HepG2 (cell line): ENCODE measurements around the gene SH2D3A. TPM values are rescaled to one million over a fixed set of nuclear protein-coding genes. Genes with fewer than 3 reads are reported as not detected.

Source experiments
- FOXO4 ChIP-seq: sonication (generic); formaldehyde crosslinking; conservative IDR thresholded peaks from 2 replicates; pipeline ENCODE4 v1.8.1; 2023; ENCODE audit warnings: missing genetic modification reagents
- HINFP ChIP-seq: sonication (generic); formaldehyde crosslinking; IDR thresholded peaks from 2 replicates; pipeline ENCODE4 v1.4.0; 2020; ENCODE audit warnings: low read depth, mild to moderate bottlenecking, missing genetic modification reagents
- JUN ChIP-seq: sonication (generic); formaldehyde crosslinking; IDR thresholded peaks from 2 replicates; pipeline ENCODE4 v1.4.0; 2020; ENCODE audit warnings: mild to moderate bottlenecking, missing genetic modification reagents
- NFATC3 ChIP-seq: sonication (generic); formaldehyde crosslinking; IDR thresholded peaks from 2 replicates; pipeline ENCODE4 v1.5.1; 2020; ENCODE audit warnings: mild to moderate bottlenecking, missing genetic modification reagents
- NFIB ChIP-seq: sonication (generic); formaldehyde crosslinking; IDR thresholded peaks from 2 replicates; pipeline ENCODE4 v1.9.0; 2021; ENCODE audit warnings: missing genetic modification reagents, mild to moderate bottlenecking, borderline replicate concordance
- NFYC ChIP-seq: IDR thresholded peaks from 2 replicates; pipeline ENCODE4 v1.6.1; 2016; ENCODE audit warnings: missing genetic modification reagents, missing compliant biosample characterization
- NPAS2 ChIP-seq: sonication (generic); formaldehyde crosslinking; IDR thresholded peaks from 2 replicates; pipeline ENCODE4 v1.8.0; 2022; ENCODE audit warnings: mild to moderate bottlenecking, missing genetic modification reagents, borderline replicate concordance
- PHB2 ChIP-seq: fragments of 450-650 bp; IDR thresholded peaks from 2 replicates; pipeline ENCODE4 v1.6.1; 2018; ENCODE audit not compliant: partially characterized antibody
- POLR2AphosphoS5 ChIP-seq: IDR thresholded peaks from 2 replicates; pipeline ENCODE4 v1.6.1; 2012; ENCODE audit warnings: low read depth, low read length
- REXO4 ChIP-seq: sonication (generic); formaldehyde crosslinking; IDR thresholded peaks from 2 replicates; pipeline ENCODE4 v1.8.0; 2022; ENCODE audit warnings: missing genetic modification reagents, mild to moderate bottlenecking, borderline replicate concordance
- SOX5 ChIP-seq: IDR thresholded peaks from 2 replicates; pipeline ENCODE4 v1.6.1; 2016; ENCODE audit warnings: borderline replicate concordance
- XBP1 ChIP-seq: sonication (generic); formaldehyde crosslinking; IDR thresholded peaks from 2 replicates; pipeline ENCODE4 v1.5.0; 2020; ENCODE audit warnings: missing genetic modification reagents
- ZBTB43 ChIP-seq: sonication (generic); formaldehyde crosslinking; conservative IDR thresholded peaks from 2 replicates; pipeline ENCODE4 v1.4.0; 2020; ENCODE audit warnings: missing genetic modification reagents
- ZNF205 ChIP-seq: IDR thresholded peaks from 2 replicates; pipeline ENCODE4 v1.6.1; 2018; ENCODE audit warnings: missing biosample characterization, missing genetic modification reagents
- ZNF207 ChIP-seq: fragments of 450-650 bp; IDR thresholded peaks from 2 replicates; pipeline ENCODE4 v1.6.1; 2016; ENCODE audit warnings: antibody characterized with exemption, borderline replicate concordance
- ZNF225 ChIP-seq: sonication (generic); formaldehyde crosslinking; IDR thresholded peaks from 2 replicates; pipeline ENCODE4 v1.4.0; 2020; ENCODE audit warnings: mild to moderate bottlenecking, missing genetic modification reagents
- ZNF451 ChIP-seq: sonication (generic); formaldehyde crosslinking; IDR thresholded peaks from 2 replicates; pipeline ENCODE4 v1.5.0; 2020; ENCODE audit warnings: mild to moderate bottlenecking, missing genetic modification reagents
- ZNF552 ChIP-seq: sonication (generic); formaldehyde crosslinking; IDR thresholded peaks from 2 replicates; pipeline ENCODE4 v1.9.0; 2022; ENCODE audit warnings: missing genetic modification reagents, mild to moderate bottlenecking, borderline replicate concordance
- ZNF597 ChIP-seq: sonication (generic); formaldehyde crosslinking; IDR thresholded peaks from 2 replicates; pipeline ENCODE4 v1.5.0; 2020; ENCODE audit warnings: missing genetic modification reagents
- ZNF639 ChIP-seq: conservative IDR thresholded peaks from 2 replicates; pipeline ENCODE4 v1.6.1; 2018; ENCODE audit warnings: missing genetic modification reagents
- ZNF710 ChIP-seq: sonication (generic); formaldehyde crosslinking; IDR thresholded peaks from 2 replicates; pipeline ENCODE4 v1.5.0; 2020; ENCODE audit warnings: mild to moderate bottlenecking, missing genetic modification reagents, borderline replicate concordance
- ZNF749 ChIP-seq: sonication (generic); formaldehyde crosslinking; IDR thresholded peaks from 2 replicates; pipeline ENCODE4 v1.8.0; 2022; ENCODE audit warnings: mild to moderate bottlenecking, missing genetic modification reagents, moderate library complexity, borderline replicate concordance
- polyA plus RNA-seq, 8 experiments: library from polyadenylated mRNA; depleted of rRNA in 3 of 8; stranded (reverse) in 7 of 8; unstranded in 1 of 8; fragments of >200 nt; fragmentation: Illumina TruSeq in 4 of 8; extraction: Trizol in 4 of 8; gene quantifications; 2 replicates each; pipeline versions ENCODE4 v1.2.1 to v1.2.3, GENCODE V29; 2011 to 2016; ENCODE audit warnings: low read depth in 4 of 8, missing spikeins in 1 of 8, mixed read lengths in 1 of 8; ENCODE audit not compliant: insufficient read depth in 1 of 8
- total RNA-seq, 5 experiments: library from RNA; depleted of rRNA; stranded (reverse); fragments of >200 nt; fragmentation: Illumina TruSeq; extraction: Trizol; gene quantifications; 2 replicates each; pipeline ENCODE4 v1.2.3, GENCODE V29; 2016; ENCODE audit warnings: low read depth in 1 of 5

SH2D3A gene
- total and polyA plus RNA-seq, 2 of the 13 experiments (the other 11 are each of a cell fraction or from before 2014, with no cell fraction given) = 1.0 to 2.2 TPM

GRCh38 chr19:6725513-6726231 lies 41.6 kb downstream of the SH2D3A start (continued):
- TF ChIP-seq SOX5 (CRISPR knock-in tag) (peak; percentile 75), XBP1 (CRISPR knock-in tag) (no peak), REXO4 (CRISPR knock-in tag) (no peak), ZNF552 (CRISPR knock-in tag) (no peak), ZNF749 (no peak), ZNF710 (CRISPR knock-in tag) (no peak), ZNF225 (no peak), POLR2AphosphoS5 (no peak), NFYC (CRISPR knock-in tag) (0 out of 2 replicates have a peak, but pooled peaks have one; percentile 13), ZNF639 (no peak), NFATC3 (CRISPR knock-in tag) (0 out of 2 replicates have a peak, but pooled peaks have one; percentile 48), ZBTB43 (CRISPR knock-in tag) (0 out of 2 replicates have a peak, but pooled peaks have one; percentile 32), NPAS2 (no peak), PHB2 (no peak), ZNF597 (CRISPR knock-in tag) (no peak), JUN (CRISPR knock-in tag) (no peak), HINFP (CRISPR knock-in tag) (no peak), NFIB (CRISPR knock-in tag) (no peak), ZNF205 (CRISPR knock-in tag) (peak; percentile 99), FOXO4 (CRISPR knock-in tag) (no peak), ZNF207 (no peak), ZNF451 (no peak)
